ENCODE measurements around the gene BCL2. TPM values are rescaled to one million over a fixed set of nuclear protein-coding genes. Genes with fewer than 3 reads are reported as not detected.

The BCL2 gene
- total RNA-seq, 2 donors from 2014 or later = 95.4 to 269 TPM

DNA sequence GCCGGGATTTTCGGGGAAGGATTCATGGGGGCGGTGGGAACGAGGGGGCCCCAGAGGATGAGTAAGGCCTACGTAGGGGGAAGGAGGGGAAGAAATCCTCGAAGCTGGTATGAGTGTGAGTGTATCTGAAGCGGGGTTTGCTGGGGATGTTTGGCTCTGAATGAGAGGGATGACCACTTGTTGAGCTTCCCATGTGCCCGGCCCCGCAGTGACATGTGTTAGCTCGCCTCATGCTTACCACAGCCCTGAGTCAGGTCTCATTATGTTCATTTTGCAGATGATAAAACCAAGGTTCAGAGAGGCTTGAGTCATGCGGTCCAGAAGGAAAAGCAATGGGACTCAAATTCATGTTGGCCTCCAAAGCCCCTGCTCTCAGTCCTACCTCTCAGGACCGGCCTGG is 214.7 kb downstream of the BCL2 start:
- Mint-ChIP-seq H3K36me3 (ENCODE audit: low read depth) (no peaks in the 10 kb centered on the region), H3K4me3 (no peak overlapping the region), H3K9me3 (no peaks in the 10 kb centered on the region), H3K27me3 (peaks cover 9% of the 10 kb centered on the region), H3K27ac (no peak overlapping the region), H3K4me1 (peaks cover 27% of the 10 kb centered on the region)
- ATAC-seq (replicated peaks) = no peak

DNA sequence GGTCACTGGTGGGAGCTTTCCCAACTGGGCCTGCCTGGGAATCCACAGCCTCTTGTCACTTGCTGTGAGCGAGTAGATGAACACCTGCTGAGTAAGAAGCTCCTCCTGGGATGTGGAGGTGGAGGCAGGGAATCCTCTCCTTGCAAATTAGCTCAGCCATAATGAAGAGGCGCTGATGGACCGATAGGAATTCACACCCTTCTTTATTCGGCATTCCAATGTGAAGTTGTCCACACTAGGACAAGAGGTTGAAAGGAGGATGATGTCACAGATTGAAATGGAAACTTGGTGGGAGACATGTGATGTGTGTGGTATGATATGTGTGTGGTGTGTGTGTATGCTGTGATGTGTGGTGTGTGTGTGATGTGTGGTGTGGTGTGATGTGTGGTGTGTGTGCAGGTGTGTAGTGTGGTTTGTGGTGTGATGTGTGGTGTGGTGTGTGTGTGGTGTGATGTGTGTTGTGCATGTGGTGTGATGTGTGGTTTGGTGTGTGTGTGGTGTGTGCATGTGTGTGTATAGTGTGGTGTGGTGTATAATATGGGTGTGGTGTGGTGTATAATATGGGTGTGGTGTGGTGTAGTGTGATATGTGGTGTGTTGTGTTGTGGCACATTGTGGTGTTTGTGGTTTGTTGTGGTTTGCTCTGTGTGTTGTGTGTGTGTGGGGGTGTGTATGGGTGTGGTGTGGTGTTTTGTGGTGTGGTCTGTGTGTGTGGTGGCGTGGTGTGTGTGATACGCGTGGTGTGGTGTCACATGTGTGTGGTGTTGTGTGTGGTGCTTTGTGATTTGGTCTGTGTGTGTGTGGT is 216.4 kb downstream of the BCL2 start:
- Mint-ChIP-seq H3K36me3 (ENCODE audit: low read depth) (no peaks in the 10 kb centered on the region), H3K4me1 (peaks cover 43% of the 10 kb centered on the region), H3K9me3 (no peaks in the 10 kb centered on the region), H3K27me3 (peaks cover 9% of the 10 kb centered on the region), H3K27ac (peak overlapping the region; percentile 4), H3K4me3 (no peak overlapping the region)
- ATAC-seq (replicated peaks) = no peak

DNA sequence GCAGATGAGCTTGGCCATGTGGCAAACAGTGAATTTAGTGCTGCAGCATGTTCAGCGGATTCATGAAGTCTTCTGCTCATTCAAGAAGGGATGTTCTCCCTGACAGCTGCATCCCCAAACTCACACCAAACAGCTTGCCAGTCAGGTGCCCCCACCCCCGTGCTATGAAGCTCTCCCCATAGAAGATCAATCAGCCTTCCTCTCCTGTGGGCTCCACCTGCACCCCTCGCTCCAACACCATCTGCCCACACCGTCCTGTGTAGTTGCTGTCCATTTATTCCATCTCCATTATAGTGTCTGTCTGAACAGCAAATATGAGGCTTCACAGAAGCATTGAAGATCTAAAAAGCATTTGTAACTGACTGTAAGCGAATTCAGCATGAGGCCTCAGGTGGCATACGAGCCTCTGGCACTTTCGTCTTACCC is 218.9 kb downstream of the BCL2 start:
- Mint-ChIP-seq H3K36me3 (ENCODE audit: low read depth) (no peaks in the 10 kb centered on the region), H3K27ac (no peak overlapping the region), H3K27me3 (peaks cover 9% of the 10 kb centered on the region), H3K4me1 (peaks cover 29% of the 10 kb centered on the region), H3K9me3 (no peaks in the 10 kb centered on the region), H3K4me3 (no peak overlapping the region)
- ATAC-seq (replicated peaks) = no peak

DNA sequence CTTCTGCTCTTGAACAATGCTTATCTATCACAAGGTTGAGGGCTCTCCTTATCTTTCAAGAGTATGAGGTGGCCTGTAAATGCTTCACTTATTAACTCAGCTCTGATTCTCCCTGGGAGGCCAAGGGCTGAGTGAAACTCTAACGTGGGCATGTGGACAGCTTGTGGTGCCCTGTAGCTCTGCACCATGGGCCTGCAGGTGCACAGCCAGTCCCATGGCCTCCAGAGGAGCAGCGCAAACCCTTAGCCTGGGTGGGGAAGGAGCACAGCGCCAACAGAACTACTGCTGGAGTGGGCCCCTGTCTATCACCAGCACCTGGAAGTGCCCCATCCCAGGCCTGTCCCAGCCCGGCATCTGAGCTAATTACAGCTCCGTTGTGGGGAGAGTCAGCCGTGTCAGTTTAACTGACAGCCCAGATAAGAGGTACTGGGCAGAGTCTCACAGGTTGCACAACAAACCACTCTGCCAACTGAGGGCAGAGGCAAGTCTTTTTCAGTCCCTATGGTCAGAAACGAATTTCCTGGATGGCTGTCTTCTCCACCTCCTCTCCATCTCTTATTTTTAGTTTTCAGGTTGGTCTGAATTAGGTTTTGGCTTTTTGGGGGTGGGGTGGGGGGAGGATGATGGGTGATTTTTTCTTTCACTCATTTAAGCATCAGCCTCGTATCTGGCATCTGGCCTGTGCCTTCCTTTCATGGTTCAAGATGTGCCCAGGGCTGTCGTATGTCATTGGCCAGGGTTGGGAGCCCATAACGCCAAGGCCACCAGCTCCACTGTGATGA is 219.5 kb downstream of the BCL2 start:
- Mint-ChIP-seq H3K27me3 (peaks cover 9% of the 10 kb centered on the region), H3K27ac (no peak overlapping the region), H3K4me1 (peaks cover 29% of the 10 kb centered on the region), H3K9me3 (no peaks in the 10 kb centered on the region), H3K36me3 (ENCODE audit: low read depth) (no peaks in the 10 kb centered on the region), H3K4me3 (no peak overlapping the region)
- no peak for ATAC-seq (replicated peaks)

DNA sequence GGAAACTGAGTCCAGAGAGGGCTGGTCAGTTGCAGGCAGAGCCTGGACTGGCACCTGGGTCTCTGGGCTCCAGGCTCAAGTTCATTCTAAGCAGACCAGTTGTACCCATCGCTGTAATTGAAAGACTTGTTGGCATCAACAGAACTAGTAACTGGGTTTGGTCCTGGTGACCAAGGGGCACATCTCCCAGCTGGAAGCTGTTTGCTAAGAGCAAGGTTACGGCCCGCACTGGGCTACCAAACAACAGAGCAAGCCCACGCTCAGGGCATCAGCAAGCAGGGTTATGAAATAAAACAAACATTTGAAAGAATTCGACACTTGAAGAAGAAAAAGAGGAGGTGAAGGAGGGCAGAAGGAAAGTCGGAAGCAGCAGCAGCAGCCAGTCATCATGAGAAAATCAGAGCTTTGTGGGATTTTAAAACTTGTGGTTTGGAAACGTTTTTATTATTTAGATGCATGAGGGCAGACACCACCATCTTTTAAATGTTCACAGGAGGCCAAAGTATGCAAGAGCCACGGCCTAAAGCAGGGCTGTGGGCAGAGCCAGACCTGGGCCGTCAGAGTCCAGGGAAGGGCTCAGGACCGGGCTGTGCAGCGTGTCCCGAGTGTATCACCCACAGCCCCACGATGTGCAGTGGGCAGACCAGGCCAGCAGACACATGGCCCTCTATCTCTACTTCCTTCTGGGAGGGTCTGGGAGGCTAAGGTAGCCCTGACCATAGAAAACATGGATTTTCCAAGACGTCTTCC is 220.3 kb downstream of the BCL2 start:
- Mint-ChIP-seq H3K4me3 (peak overlapping the region; percentile 41), H3K4me1 (peaks cover 29% of the 10 kb centered on the region)

DNA sequence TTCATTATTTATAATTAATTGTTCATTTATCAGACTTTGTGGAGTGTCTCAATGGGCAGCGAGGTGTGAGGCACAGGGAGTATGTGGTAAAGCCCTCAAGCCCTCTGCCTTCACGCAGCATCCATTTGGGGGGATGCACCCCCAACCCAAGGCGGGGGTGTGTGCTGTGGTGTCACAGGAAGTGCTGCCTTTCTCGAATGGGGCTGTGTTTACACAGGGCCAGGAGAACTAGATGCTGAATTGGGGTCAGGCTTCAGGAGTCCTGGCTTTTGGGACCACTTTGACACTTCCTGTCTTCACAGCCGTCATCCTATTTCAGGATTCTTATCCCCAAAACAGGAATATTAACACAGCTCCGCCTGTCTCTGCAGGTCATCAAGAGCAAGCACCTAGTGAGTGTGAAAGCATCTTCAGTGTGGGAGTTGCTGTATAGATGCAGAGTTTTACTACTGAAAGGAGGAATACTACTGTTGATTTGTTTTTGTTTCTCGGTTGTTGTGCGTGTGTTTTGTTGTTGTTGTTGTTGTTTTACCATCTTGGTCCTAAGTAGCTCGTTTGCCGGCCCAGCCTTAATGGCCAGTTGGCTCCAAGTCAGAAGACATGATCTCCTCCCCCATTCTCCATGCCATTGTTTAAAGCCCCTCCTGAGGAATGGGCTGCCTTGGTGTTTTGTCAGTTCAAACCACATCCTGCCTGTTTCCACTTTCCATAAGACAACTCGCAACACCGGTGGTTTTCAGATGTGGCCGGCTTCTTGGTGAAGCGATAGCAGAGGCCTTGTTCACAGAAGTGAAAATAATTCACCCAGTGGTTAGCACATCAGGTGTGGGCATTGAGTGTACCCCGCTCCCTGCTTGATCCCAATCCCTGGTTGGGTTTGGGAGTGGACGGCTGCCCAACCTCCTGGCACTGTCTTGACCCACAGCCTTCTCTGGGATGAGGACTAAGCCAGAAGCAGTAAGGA is 221.3 kb downstream of the BCL2 start:
- H3K4me1 Mint-ChIP-seq = peaks cover 23% of the 10 kb centered on the region
- no peaks in the 10 kb centered on the region for H3K36me3 Mint-ChIP-seq (ENCODE audit: low read depth)
- H3K9me3 Mint-ChIP-seq = no peaks in the 10 kb centered on the region
- peak overlapping the region; percentile 41 for H3K4me3 Mint-ChIP-seq
- peaks cover 4% of the 10 kb centered on the region for H3K27me3 Mint-ChIP-seq
- peak; percentile 86 for ATAC-seq (replicated peaks)
- H3K27ac Mint-ChIP-seq = peak overlapping the region; percentile 34

More for the DNA sequence above, 220.3 kb downstream of the BCL2 start:
- peak overlapping the region; percentile 34 for H3K27ac Mint-ChIP-seq
- H3K27me3 Mint-ChIP-seq = peaks cover 9% of the 10 kb centered on the region
- H3K9me3 Mint-ChIP-seq = no peaks in the 10 kb centered on the region
- no peaks in the 10 kb centered on the region for H3K36me3 Mint-ChIP-seq (ENCODE audit: low read depth)
- no peak for ATAC-seq (replicated peaks)

DNA sequence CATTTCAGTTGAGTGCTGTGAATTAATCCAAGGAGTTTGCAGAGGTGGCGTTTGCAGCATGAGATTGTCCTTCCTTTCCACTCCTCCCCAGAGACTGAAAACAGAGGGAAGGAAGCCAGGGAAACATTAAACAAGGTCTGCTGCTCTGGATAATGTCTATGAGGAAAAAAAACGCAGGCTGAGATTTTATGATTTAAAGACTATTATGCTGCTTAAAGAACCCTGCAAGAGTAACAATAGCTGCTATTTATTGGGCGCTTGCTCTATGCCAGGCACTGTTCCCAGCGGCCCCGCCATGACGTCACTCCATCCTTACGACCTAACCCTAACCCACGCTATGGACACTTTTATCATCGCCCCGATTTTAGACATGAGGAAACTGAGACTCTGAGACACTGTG is 222.4 kb downstream of the BCL2 start:
- Mint-ChIP-seq H3K4me3 (no peak overlapping the region), H3K9me3 (no peaks in the 10 kb centered on the region), H3K27me3 (no peaks in the 10 kb centered on the region), H3K4me1 (peaks cover 18% of the 10 kb centered on the region), H3K27ac (no peak overlapping the region), H3K36me3 (ENCODE audit: low read depth) (no peaks in the 10 kb centered on the region)
- ATAC-seq (replicated peaks) = no peak

DNA sequence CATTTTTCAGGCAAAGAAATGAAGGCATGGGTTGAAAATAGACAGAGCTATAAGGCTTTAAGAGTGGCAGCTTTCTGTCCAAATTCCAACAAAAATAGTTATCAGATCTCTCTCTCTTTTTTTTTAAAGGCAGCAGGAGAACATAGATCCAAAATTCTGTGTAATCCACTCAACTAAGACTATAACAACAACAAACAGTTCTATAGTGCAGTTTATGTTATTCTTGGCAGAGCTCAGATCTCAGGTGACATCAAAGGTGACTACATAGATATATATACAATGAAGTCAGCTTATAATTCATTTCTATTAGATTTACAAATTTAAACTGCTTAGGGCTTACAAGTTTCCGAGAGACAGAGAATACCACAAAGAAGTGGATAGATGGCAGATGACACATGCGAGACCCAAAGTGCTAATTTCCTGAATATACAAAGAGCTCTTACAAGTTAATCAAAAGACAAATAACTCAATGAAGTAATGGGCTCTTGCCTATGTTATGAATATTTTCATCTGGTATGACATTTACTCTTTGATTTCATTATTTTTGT is 223.2 kb downstream of the BCL2 start:
- no peak overlapping the region for H3K4me3 Mint-ChIP-seq
- H3K36me3 Mint-ChIP-seq (ENCODE audit: low read depth) = no peaks in the 10 kb centered on the region
- ATAC-seq (replicated peaks) = no peak
- peaks cover 18% of the 10 kb centered on the region for H3K4me1 Mint-ChIP-seq
- H3K9me3 Mint-ChIP-seq = no peaks in the 10 kb centered on the region
- no peak overlapping the region for H3K27ac Mint-ChIP-seq
- no peaks in the 10 kb centered on the region for H3K27me3 Mint-ChIP-seq

DNA sequence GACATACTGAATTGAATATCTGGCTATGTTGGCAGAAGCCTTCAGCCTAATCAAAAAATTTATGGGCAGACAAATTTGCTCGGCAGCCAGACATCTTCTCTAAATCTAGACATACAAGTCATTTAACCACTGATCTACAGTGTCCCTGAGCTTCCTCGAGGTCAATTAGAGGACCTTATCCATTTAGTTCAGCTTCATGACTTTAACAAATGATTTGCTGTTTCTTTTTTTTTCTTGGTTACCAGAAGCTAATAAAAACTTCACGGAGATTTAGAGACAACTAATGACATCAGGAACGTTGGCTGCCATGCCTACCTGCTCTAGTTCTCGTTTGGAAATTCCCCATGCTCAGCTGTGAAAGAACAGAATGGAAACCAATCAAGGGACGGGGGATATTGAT is 223.8 kb downstream of the BCL2 start:
- no peak for ATAC-seq (replicated peaks)
- no peak overlapping the region for H3K4me3 Mint-ChIP-seq
- no peak overlapping the region for H3K27ac Mint-ChIP-seq
- no peaks in the 10 kb centered on the region for H3K27me3 Mint-ChIP-seq
- peaks cover 18% of the 10 kb centered on the region for H3K4me1 Mint-ChIP-seq
- H3K9me3 Mint-ChIP-seq = no peaks in the 10 kb centered on the region
- no peaks in the 10 kb centered on the region for H3K36me3 Mint-ChIP-seq (ENCODE audit: low read depth)

DNA sequence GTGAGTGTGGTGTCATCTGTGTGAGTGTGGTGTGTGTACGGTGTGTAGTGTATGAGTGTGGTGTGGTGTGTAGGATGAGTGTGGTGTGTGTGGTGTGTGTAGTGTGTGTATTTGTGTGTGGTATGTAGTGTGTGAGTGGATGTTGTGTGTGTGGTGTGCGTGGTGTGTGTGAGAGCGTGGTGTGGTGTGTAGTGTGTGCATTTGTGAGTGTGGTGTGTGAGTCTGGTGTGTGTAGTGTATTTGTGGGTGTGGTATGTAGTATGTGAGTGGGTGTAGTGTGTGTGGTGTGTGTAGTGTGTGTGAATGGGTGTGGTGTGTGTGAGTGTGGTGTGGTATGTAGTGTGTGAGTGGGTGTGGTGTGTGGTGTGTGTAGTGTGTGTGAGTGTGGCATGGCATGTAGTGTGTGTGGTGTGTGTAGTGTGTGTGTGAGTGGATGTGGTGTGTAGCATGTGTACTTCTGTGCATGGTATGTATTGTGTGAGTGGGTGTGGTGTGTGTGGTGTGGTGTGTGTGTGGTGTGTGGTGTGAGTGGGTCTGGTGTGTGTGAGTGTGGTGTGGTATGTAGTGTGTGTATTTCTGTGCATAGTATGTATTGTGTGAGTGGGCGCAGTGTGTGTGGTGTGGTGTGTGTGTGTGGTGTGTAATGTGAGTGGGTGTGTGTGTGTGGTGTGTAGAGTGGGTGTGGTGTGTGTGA is 227.8 kb downstream of the BCL2 start:
- H3K27ac Mint-ChIP-seq = no peak overlapping the region
- no peak for ATAC-seq (replicated peaks)

DNA sequence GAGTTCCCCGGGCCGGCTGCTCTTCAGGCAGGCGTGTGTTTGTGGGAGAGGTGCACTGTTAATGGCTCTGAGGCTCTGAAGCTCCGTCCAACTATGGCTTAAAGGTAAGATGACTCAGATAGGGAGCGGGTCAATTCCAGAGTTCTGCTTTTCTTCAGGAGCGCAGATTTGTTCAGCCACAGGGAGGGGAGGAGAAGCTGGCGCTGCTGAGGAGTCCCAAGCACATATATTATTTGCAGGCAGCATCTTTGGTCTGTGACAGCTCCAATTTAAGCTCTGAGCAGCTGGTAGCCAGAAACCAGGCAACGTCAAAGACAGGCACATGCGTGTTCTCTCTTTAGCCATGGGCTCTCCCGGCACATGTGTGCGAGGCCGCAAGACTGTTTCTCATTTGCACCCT is 229.2 kb downstream of the BCL2 start:
- no peak for ATAC-seq (replicated peaks)
- no peak overlapping the region for H3K27ac Mint-ChIP-seq
- H3K4me1 Mint-ChIP-seq = no peaks in the 10 kb centered on the region
- peaks cover 3% of the 10 kb centered on the region for H3K27me3 Mint-ChIP-seq
- H3K4me3 Mint-ChIP-seq = no peak overlapping the region
- H3K9me3 Mint-ChIP-seq = no peaks in the 10 kb centered on the region
- no peaks in the 10 kb centered on the region for H3K36me3 Mint-ChIP-seq (ENCODE audit: low read depth)

More for the DNA sequence above, 227.8 kb downstream of the BCL2 start:
- Mint-ChIP-seq H3K4me1 (no peaks in the 10 kb centered on the region), H3K36me3 (ENCODE audit: low read depth) (no peaks in the 10 kb centered on the region), H3K9me3 (no peaks in the 10 kb centered on the region), H3K27me3 (peaks cover 3% of the 10 kb centered on the region), H3K4me3 (no peak overlapping the region)

DNA sequence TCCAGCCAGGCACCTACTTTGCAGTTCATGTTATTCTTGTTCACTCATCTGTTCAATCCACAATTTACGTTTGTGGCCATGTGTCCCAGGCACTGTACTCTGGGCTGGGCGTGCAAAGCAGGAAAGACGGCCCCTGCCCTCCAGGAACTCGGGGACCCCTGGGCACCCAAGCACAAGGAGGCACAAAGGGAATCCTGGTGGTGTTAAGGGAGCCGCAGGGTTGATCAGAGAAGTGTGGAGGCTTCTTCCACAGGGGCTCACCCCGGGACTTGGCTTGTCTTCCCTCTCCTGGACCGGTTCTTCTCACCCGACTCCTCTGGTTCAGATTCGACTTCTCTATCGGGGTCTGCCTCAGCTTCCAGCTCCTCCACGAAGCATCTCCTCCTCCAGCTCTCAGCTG is 230.5 kb downstream of the BCL2 start:
- H3K27me3 Mint-ChIP-seq = peaks cover 3% of the 10 kb centered on the region
- no peak overlapping the region for H3K27ac Mint-ChIP-seq
- no peaks in the 10 kb centered on the region for H3K4me1 Mint-ChIP-seq
- no peaks in the 10 kb centered on the region for H3K9me3 Mint-ChIP-seq
- no peak overlapping the region for H3K4me3 Mint-ChIP-seq
- no peak for ATAC-seq (replicated peaks)
- no peaks in the 10 kb centered on the region for H3K36me3 Mint-ChIP-seq (ENCODE audit: low read depth)

DNA sequence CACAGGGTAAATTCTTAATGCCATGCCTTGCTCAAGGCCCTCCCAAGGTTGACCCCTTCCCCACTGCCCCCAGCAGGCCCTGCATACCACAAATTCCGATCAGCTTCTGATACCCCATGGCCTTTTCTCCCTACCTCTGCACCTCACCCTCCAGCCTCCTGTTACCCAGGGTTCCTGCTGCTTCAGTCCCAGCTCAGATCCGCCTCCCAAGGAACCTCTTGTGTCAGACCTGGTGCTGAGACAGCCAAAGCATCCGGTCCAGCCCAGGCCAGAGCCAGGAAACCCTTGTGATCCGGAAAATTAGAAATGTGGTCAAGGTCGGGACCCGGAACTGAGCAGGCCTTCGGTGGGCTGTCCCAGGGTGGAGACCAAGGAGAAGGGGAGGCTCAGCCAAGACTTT is 231.3 kb downstream of the BCL2 start:
- Mint-ChIP-seq H3K27me3 (peaks cover 3% of the 10 kb centered on the region), H3K4me1 (no peaks in the 10 kb centered on the region), H3K36me3 (ENCODE audit: low read depth) (no peaks in the 10 kb centered on the region), H3K27ac (no peak overlapping the region), H3K4me3 (no peak overlapping the region), H3K9me3 (no peaks in the 10 kb centered on the region)
- ATAC-seq (replicated peaks) = no peak

Data from activated T-helper 17 cell treated with anti-CD3 and anti-CD28 coated beads, Interleukin-2, amount 50 U/mL, for 72 hours (primary cell).